ENCODE measurements around the gene SLC46A1.

Gene SLC46A1

GRCh38 chr17:28388106-28388505 lies 17.9 kb downstream of the SLC46A1 start:
- TF ChIP-seq CTCF (IDR thresholded peaks at IDR 0.05; ENCODE audit: control insufficient read depth, insufficient read depth, low read depth, low read length, missing control alignments): no peak
- DNase-seq (ENCODE audit: low read depth): no peak
- no peak overlapping the region for H3K4me3 ChIP-seq (ENCODE audit: control insufficient read depth, low read depth, low read length)

- no peak for TF ChIP-seq CTCF (IDR thresholded peaks at IDR 0.05; ENCODE audit: control insufficient read depth, insufficient read depth, low read depth, low read length, missing control alignments)
- no peak for DNase-seq (ENCODE audit: low read depth)
- H3K4me3 ChIP-seq (ENCODE audit: control insufficient read depth, low read depth, low read length): no peak overlapping the region
Measured at GRCh38 chr17:28386391-28386790, 19.6 kb downstream of the SLC46A1 start.

GRCh38 chr17:28385406-28385805 lies 20.6 kb downstream of the SLC46A1 start:
- no peak overlapping the region for H3K4me3 ChIP-seq (ENCODE audit: control insufficient read depth, low read depth, low read length)
- DNase-seq (ENCODE audit: low read depth): no peak
- TF ChIP-seq CTCF (IDR thresholded peaks at IDR 0.05; ENCODE audit: control insufficient read depth, insufficient read depth, low read depth, low read length, missing control alignments): no peak

GRCh38 chr17:28385037-28385400 lies 21.0 kb downstream of the SLC46A1 start:
- H3K4me3 ChIP-seq (ENCODE audit: control insufficient read depth, low read depth, low read length): no peak overlapping the region
- no peak for TF ChIP-seq CTCF (IDR thresholded peaks at IDR 0.05; ENCODE audit: control insufficient read depth, insufficient read depth, low read depth, low read length, missing control alignments)

GRCh38 chr17:28384281-28385036 lies 21.6 kb downstream of the SLC46A1 start:
- H3K4me3 ChIP-seq (ENCODE audit: control insufficient read depth, low read depth, low read length): no peak overlapping the region
- no peak for DNase-seq (ENCODE audit: low read depth)
- TF ChIP-seq CTCF (IDR thresholded peaks at IDR 0.05; ENCODE audit: control insufficient read depth, insufficient read depth, low read depth, low read length, missing control alignments): no peak

More at GRCh38 chr17:28385037-28385400, 21.0 kb downstream of the SLC46A1 start:
- no peak for DNase-seq (ENCODE audit: low read depth)

- no peak for DNase-seq (ENCODE audit: low read depth)
Measured at GRCh38 chr17:28381141-28381825, 24.7 kb downstream of the SLC46A1 start.

More at GRCh38 chr17:28381141-28381825, 24.7 kb downstream of the SLC46A1 start:
- H3K4me3 ChIP-seq (ENCODE audit: control insufficient read depth, low read depth, low read length): no peak overlapping the region
- peak; percentile 16 for TF ChIP-seq CTCF (IDR thresholded peaks at IDR 0.05; ENCODE audit: control insufficient read depth, insufficient read depth, low read depth, low read length, missing control alignments)

All from AG09309 (cell line).